Neuron (in vitro differentiated cells): Measurements from ENCODE around the gene PLEKHA8.
"Not testable (repeated sequence)": the region's sequence is repeated elsewhere in the genome, so short reads cannot be mapped to it uniquely, and the experiment has no call there.

Source experiments
- H2AFZ ChIP-seq: one replicate; pipeline ENCODE4 v1.6.1; 2013; ENCODE audit warnings: low read depth, mild to moderate bottlenecking, inconsistent platforms, low read length, moderate library complexity
- H3K27me3 ChIP-seq: one replicate; pipeline ENCODE4 v1.6.1; 2013; ENCODE audit warnings: low read length; ENCODE audit not compliant: insufficient read depth
- H3K36me3 ChIP-seq: one replicate; pipeline ENCODE4 v1.6.1; 2013; ENCODE audit warnings: low read length; ENCODE audit not compliant: insufficient read depth
- H3K4me1 ChIP-seq: one replicate; pipeline ENCODE4 v1.6.1; 2013; ENCODE audit warnings: low read length; ENCODE audit not compliant: insufficient read depth
- H3K4me3 ChIP-seq: 2 replicates; pipeline ENCODE4 v1.5.1; 2013; ENCODE audit warnings: mild to moderate bottlenecking, low read length, moderate library complexity
- H3K9me3 ChIP-seq: one replicate; pipeline ENCODE4 v1.6.1; 2013; ENCODE audit warnings: low read length

The PLEKHA8 gene

GRCh38 chr7:30080818-30081217, 52.6 kb downstream of the PLEKHA8 start:
- H3K27me3 ChIP-seq = no peaks in the 10 kb centered on the region
- no peaks in the 10 kb centered on the region for H3K4me1 ChIP-seq
- H3K4me3 ChIP-seq = no peak overlapping the region
- H3K9me3 ChIP-seq = no peaks in the 10 kb centered on the region
- peaks cover 51% of the 10 kb centered on the region for H3K36me3 ChIP-seq
- no peak overlapping the region for H2AFZ ChIP-seq

GRCh38 chr7:30082686-30083085, 54.5 kb downstream of the PLEKHA8 start:
- H2AFZ ChIP-seq = no peak overlapping the region
- H3K4me1 ChIP-seq = no peaks in the 10 kb centered on the region
- no peak overlapping the region for H3K4me3 ChIP-seq
- no peaks in the 10 kb centered on the region for H3K27me3 ChIP-seq
- no peaks in the 10 kb centered on the region for H3K9me3 ChIP-seq
- peaks cover 47% of the 10 kb centered on the region for H3K36me3 ChIP-seq

GRCh38 chr7:30083334-30083733, 55.1 kb downstream of the PLEKHA8 start:
- H3K27me3 ChIP-seq = no peaks in the 10 kb centered on the region
- no peak overlapping the region for H3K4me3 ChIP-seq
- no peaks in the 10 kb centered on the region for H3K9me3 ChIP-seq
- H3K4me1 ChIP-seq = no peaks in the 10 kb centered on the region
- no peak overlapping the region for H2AFZ ChIP-seq
- peaks cover 46% of the 10 kb centered on the region for H3K36me3 ChIP-seq

- Histone ChIP-seq H3K27me3 (no peaks in the 10 kb centered on the region), H3K36me3 (peaks cover 37% of the 10 kb centered on the region), H3K4me1 (no peaks in the 10 kb centered on the region), H2AFZ (no peak overlapping the region), H3K9me3 (no peaks in the 10 kb centered on the region), H3K4me3 (no peak overlapping the region)
These were observed 56.0 kb downstream of the PLEKHA8 start for GRCh38 chr7:30084212-30084611.

GRCh38 chr7:30086529-30086928, 58.3 kb downstream of the PLEKHA8 start:
- Histone ChIP-seq H3K4me3 (no peak overlapping the region), H3K27me3 (no peaks in the 10 kb centered on the region), H3K36me3 (peaks cover 17% of the 10 kb centered on the region), H3K9me3 (no peaks in the 10 kb centered on the region), H3K4me1 (no peaks in the 10 kb centered on the region), H2AFZ (no peak overlapping the region)

GRCh38 chr7:30087371-30087770, 59.2 kb downstream of the PLEKHA8 start:
- Histone ChIP-seq H3K4me3 (no peak overlapping the region), H2AFZ (no peak overlapping the region), H3K27me3 (no peaks in the 10 kb centered on the region), H3K36me3 (peaks cover 14% of the 10 kb centered on the region), H3K4me1 (no peaks in the 10 kb centered on the region), H3K9me3 (no peaks in the 10 kb centered on the region)

GRCh38 chr7:30088362-30088761, 60.1 kb downstream of the PLEKHA8 start:
- no peak overlapping the region for H3K4me3 ChIP-seq
- no peaks in the 10 kb centered on the region for H3K4me1 ChIP-seq
- peaks cover 18% of the 10 kb centered on the region for H3K36me3 ChIP-seq
- no peak overlapping the region for H2AFZ ChIP-seq
- H3K9me3 ChIP-seq = no peaks in the 10 kb centered on the region
- H3K27me3 ChIP-seq = no peaks in the 10 kb centered on the region

- Histone ChIP-seq H3K4me3 (no peak overlapping the region), H2AFZ (no peak overlapping the region), H3K27me3 (no peaks in the 10 kb centered on the region), H3K9me3 (peaks cover 2% of the 10 kb centered on the region), H3K36me3 (peaks cover 20% of the 10 kb centered on the region), H3K4me1 (no peaks in the 10 kb centered on the region)
These were observed 61.9 kb downstream of the PLEKHA8 start for GRCh38 chr7:30090111-30090510.

GRCh38 chr7:30091491-30091912, 63.3 kb downstream of the PLEKHA8 start:
- Histone ChIP-seq H3K4me1 (no peaks in the 10 kb centered on the region), H3K9me3 (peaks cover 2% of the 10 kb centered on the region), H3K27me3 (no peaks in the 10 kb centered on the region), H3K36me3 (peaks cover 14% of the 10 kb centered on the region), H2AFZ (no peak overlapping the region), H3K4me3 (no peak overlapping the region)

GRCh38 chr7:30091987-30092386, 63.8 kb downstream of the PLEKHA8 start:
- H2AFZ ChIP-seq = no peak overlapping the region
- H3K4me3 ChIP-seq = no peak overlapping the region
- H3K4me1 ChIP-seq = no peaks in the 10 kb centered on the region
- peaks cover 2% of the 10 kb centered on the region for H3K9me3 ChIP-seq
- peaks cover 14% of the 10 kb centered on the region for H3K36me3 ChIP-seq
- H3K27me3 ChIP-seq = no peaks in the 10 kb centered on the region

GRCh38 chr7:30093420-30093952, 65.3 kb downstream of the PLEKHA8 start:
- H3K4me3 ChIP-seq = no peak overlapping the region
- no peaks in the 10 kb centered on the region for H3K4me1 ChIP-seq
- H3K36me3 ChIP-seq = peaks cover 14% of the 10 kb centered on the region
- H3K27me3 ChIP-seq = no peaks in the 10 kb centered on the region
- H2AFZ ChIP-seq = no peak overlapping the region
- peaks cover 3% of the 10 kb centered on the region for H3K9me3 ChIP-seq

GRCh38 chr7:30098599-30098998, 70.4 kb downstream of the PLEKHA8 start:
- H3K4me1 ChIP-seq, H3K36me3 ChIP-seq, H3K4me3 ChIP-seq, H2AFZ ChIP-seq, H3K27me3 ChIP-seq: not testable (repeated sequence)
- peaks cover 13% of the 10 kb centered on the region for H3K9me3 ChIP-seq

- H3K9me3 ChIP-seq = peaks cover 11% of the 10 kb centered on the region
- no peaks in the 10 kb centered on the region for H3K4me1 ChIP-seq
- H2AFZ ChIP-seq = no peak overlapping the region
These were observed 74.1 kb downstream of the PLEKHA8 start for GRCh38 chr7:30102281-30102680.

GRCh38 chr7:30104157-30104556, 75.9 kb downstream of the PLEKHA8 start:
- Histone ChIP-seq H3K9me3 (peaks cover 9% of the 10 kb centered on the region), H3K36me3 (peaks cover 2% of the 10 kb centered on the region)

More at GRCh38 chr7:30102281-30102680, 74.1 kb downstream of the PLEKHA8 start:
- H3K4me3 ChIP-seq = no peak overlapping the region
- H3K36me3 ChIP-seq = peaks cover 4% of the 10 kb centered on the region
- no peaks in the 10 kb centered on the region for H3K27me3 ChIP-seq

More at GRCh38 chr7:30104157-30104556, 75.9 kb downstream of the PLEKHA8 start:
- Histone ChIP-seq H3K27me3 (no peaks in the 10 kb centered on the region), H3K4me3 (no peak overlapping the region), H2AFZ (no peak overlapping the region), H3K4me1 (no peaks in the 10 kb centered on the region)
